Effector memory CD4-positive, alpha-beta T cell (primary cell): ENCODE results near the gene TNNT2.

Source experiments
- DNase-seq, 3 donors: peaks; one replicate each; pipeline ENCODE4 v3.0.0-alpha.2; 2020
- H3K27ac ChIP-seq: 2 replicates; pipeline ENCODE4 v1.7.0; 2013; ENCODE audit warnings: mild to moderate bottlenecking, low read length, moderate library complexity; ENCODE audit not compliant: insufficient read depth, poor library complexity, severe bottlenecking
- H3K27me3 ChIP-seq: replicated peaks from 2 replicates; pipeline ENCODE4 v1.7.0; 2013; ENCODE audit warnings: mild to moderate bottlenecking, low read length; ENCODE audit not compliant: insufficient read depth, control insufficient read depth, poor library complexity, severe bottlenecking
- H3K36me3 ChIP-seq: 2 replicates; pipeline ENCODE4 v1.7.0; 2013; ENCODE audit warnings: mild to moderate bottlenecking, low read length, moderate library complexity; ENCODE audit not compliant: control insufficient read depth, insufficient read depth
- H3K4me1 ChIP-seq: 2 replicates; pipeline ENCODE4 v1.7.0; 2013; ENCODE audit warnings: low read length, mild to moderate bottlenecking; ENCODE audit not compliant: control insufficient read depth, insufficient read depth, poor library complexity, severe bottlenecking
- H3K4me3 ChIP-seq: 2 replicates; pipeline ENCODE4 v1.7.0; 2013; ENCODE audit warnings: low read length, low read depth, mild to moderate bottlenecking; ENCODE audit not compliant: insufficient read depth, poor library complexity, severe bottlenecking
- H3K9me3 ChIP-seq: 2 replicates; pipeline ENCODE4 v1.7.0; 2013; ENCODE audit warnings: mild to moderate bottlenecking, low read length, moderate library complexity; ENCODE audit not compliant: control insufficient read depth

The TNNT2 gene

DNA sequence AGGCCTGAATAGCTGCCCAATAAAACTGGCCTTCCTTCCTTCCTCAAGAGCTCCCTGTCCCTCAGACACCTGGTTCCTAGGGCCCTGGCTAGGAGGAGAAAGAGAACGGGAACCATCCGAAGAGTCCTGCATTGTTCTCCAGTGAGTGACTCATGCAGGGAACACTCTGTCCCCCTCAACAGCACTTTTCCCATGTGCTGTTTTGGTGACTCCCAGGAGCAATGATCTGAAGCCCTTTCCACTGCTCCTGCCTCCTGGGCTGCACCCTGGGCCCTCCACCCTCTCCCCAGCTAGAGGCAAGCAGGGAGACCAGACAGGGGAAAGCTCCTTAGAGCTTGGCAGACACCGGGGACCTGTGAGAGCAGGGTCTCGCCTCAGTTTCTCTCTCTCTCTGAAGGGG is 18.9 kb downstream of the TNNT2 start:
- no peaks in the 10 kb centered on the region for H3K36me3 ChIP-seq
- no peak for DNase-seq
- no peaks in the 10 kb centered on the region for H3K27me3 ChIP-seq

GRCh38 chr1:201357636-201358348 is 19.7 kb downstream of the TNNT2 start:
- no peak overlapping the region for H3K4me3 ChIP-seq
- H3K27ac ChIP-seq = no peak overlapping the region
- no peak for DNase-seq
- H3K36me3 ChIP-seq = no peaks in the 10 kb centered on the region
- no peaks in the 10 kb centered on the region for H3K27me3 ChIP-seq
- H3K4me1 ChIP-seq = no peaks in the 10 kb centered on the region
- H3K9me3 ChIP-seq = no peaks in the 10 kb centered on the region

More for the DNA sequence above, 18.9 kb downstream of the TNNT2 start:
- H3K9me3 ChIP-seq = no peaks in the 10 kb centered on the region
- H3K4me1 ChIP-seq = no peaks in the 10 kb centered on the region
- H3K27ac ChIP-seq = no peak overlapping the region
- H3K4me3 ChIP-seq = no peak overlapping the region

GRCh38 chr1:201357211-201357610 is 20.3 kb downstream of the TNNT2 start:
- Histone ChIP-seq H3K27me3 (no peaks in the 10 kb centered on the region), H3K4me3 (no peak overlapping the region), H3K4me1 (no peaks in the 10 kb centered on the region), H3K36me3 (no peaks in the 10 kb centered on the region), H3K9me3 (no peaks in the 10 kb centered on the region), H3K27ac (no peak overlapping the region)
- no peak for DNase-seq

DNA sequence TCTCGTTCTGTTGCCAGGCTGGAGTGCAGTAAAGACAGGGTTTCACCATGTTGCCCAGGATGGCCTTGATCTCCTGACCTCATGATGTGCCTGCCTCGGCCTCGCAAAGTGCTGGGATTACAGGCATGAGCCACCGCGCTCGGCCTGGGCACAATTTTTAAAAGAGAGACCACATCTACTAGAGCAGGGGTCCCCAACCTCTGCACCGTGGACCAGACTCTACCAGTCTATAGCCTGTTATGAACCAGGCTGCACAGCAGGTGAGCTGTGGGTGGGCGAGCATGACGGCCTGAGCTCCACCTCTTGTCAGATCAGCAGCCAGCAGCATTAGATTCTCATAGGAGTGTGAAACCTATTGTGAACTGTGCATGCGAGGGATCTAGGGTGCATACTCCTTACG is 20.8 kb downstream of the TNNT2 start:
- Histone ChIP-seq H3K9me3 (no peaks in the 10 kb centered on the region), H3K27ac (no peak overlapping the region), H3K4me3 (no peak overlapping the region), H3K36me3 (no peaks in the 10 kb centered on the region), H3K27me3 (no peaks in the 10 kb centered on the region), H3K4me1 (no peaks in the 10 kb centered on the region)
- DNase-seq = no peak

DNA sequence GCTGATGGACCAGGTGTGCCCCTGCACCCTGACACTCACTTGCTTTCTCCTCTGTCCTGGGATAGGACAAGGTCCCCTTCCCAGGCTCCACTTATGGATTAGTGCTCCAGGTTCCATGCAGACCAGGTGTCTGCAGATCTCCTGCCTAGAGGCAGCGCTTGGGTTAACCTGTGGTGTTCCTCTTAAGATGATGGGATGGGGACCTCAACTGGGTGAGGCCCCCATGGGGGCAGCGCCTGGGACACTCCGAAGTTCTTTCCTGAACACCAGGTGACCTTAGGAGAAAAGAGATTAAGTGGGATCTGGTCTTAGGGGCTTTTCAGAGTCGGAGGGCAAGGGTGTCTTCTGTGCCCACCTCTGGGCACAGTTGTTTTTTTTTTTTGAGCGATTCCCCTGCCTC is 21.2 kb downstream of the TNNT2 start:
- Histone ChIP-seq H3K27ac (no peak overlapping the region), H3K4me3 (no peak overlapping the region), H3K4me1 (no peaks in the 10 kb centered on the region), H3K36me3 (no peaks in the 10 kb centered on the region), H3K27me3 (no peaks in the 10 kb centered on the region), H3K9me3 (no peaks in the 10 kb centered on the region)
- DNase-seq = no peak

DNA sequence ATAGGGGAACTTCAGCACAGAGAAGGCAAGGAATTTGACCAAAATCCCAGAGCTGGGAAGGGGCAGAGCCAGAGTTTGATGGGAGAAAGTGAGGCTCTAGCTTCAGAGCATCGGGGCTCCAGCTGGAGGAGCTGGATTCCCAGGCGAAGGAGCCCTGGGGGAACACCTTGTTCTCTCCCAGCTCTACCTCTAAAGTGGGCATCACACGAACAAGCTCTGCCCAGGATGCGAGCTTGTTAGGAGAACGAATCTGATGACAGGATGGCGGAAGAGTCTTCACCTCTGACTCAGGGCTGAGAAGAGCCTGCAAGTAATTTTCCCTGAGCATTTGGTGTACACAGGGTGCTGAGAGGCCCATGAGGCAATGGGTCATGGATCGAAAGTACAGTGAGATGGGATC is 22.0 kb downstream of the TNNT2 start:
- Histone ChIP-seq H3K4me1 (no peaks in the 10 kb centered on the region), H3K9me3 (no peaks in the 10 kb centered on the region), H3K27me3 (no peaks in the 10 kb centered on the region), H3K4me3 (no peak overlapping the region), H3K36me3 (no peaks in the 10 kb centered on the region), H3K27ac (no peak overlapping the region)
- no peak for DNase-seq

DNA sequence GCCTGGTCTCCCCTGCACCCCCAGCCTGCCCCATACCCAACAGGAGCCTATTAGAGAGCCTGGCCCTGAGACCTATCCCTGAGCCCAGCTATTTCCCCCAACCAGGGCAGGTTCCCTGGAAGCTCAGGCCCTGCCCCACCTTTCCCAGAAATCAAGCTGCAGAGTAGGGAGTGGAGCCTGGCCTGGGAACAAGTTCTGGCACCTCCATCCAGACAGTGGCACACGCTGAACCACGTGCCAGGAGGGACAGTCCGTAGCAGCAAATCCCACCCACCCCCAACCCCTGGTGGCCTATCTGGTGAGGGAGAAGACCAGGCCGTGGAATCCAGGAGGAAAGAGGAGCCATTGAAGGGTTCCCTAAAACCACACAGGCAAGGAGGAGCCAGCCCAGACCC is 22.6 kb downstream of the TNNT2 start:
- Histone ChIP-seq H3K4me3 (no peak overlapping the region), H3K27ac (no peak overlapping the region), H3K4me1 (no peaks in the 10 kb centered on the region), H3K36me3 (no peaks in the 10 kb centered on the region), H3K27me3 (no peaks in the 10 kb centered on the region), H3K9me3 (no peaks in the 10 kb centered on the region)
- no peak for DNase-seq

DNA sequence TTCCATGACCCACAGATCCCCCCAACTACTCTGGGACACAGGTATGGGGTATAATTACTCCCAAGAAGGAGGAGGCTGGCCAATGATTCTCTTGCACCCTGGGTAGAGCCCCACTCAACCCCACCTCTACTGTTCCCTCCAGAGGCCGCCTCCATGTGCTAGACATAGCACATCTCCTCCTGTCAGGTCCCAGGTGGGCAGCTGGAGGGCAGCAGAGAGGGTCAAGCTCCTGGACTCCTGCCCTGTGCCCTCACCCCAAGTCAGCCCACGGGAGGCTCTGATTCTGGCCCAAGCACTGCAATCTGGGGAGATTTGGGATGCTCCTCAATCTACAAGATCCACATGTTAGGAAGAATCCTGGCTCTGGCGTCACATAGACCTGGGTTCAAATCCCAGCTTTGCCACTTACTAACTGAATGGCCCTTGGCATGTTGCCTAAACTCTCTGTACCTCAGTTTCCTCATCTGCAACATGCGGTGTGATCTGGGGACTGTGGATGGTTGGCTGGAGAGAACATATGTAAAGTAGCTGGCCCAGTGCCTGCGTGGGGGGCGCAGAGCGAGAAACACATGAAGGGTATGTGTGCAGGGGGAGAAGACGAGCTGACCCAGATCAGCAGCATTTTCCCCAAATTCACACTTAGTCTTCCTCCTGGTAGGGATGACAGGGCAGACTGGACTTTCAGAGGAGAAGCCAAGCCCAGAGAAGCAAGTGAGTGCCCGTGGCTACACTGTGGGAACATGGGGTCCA is 23.2 kb downstream of the TNNT2 start:
- no peak overlapping the region for H3K27ac ChIP-seq
- H3K36me3 ChIP-seq = no peaks in the 10 kb centered on the region
- H3K27me3 ChIP-seq = no peaks in the 10 kb centered on the region
- no peaks in the 10 kb centered on the region for H3K9me3 ChIP-seq
- H3K4me1 ChIP-seq = no peaks in the 10 kb centered on the region
- no peak overlapping the region for H3K4me3 ChIP-seq
- DNase-seq = no peak

DNA sequence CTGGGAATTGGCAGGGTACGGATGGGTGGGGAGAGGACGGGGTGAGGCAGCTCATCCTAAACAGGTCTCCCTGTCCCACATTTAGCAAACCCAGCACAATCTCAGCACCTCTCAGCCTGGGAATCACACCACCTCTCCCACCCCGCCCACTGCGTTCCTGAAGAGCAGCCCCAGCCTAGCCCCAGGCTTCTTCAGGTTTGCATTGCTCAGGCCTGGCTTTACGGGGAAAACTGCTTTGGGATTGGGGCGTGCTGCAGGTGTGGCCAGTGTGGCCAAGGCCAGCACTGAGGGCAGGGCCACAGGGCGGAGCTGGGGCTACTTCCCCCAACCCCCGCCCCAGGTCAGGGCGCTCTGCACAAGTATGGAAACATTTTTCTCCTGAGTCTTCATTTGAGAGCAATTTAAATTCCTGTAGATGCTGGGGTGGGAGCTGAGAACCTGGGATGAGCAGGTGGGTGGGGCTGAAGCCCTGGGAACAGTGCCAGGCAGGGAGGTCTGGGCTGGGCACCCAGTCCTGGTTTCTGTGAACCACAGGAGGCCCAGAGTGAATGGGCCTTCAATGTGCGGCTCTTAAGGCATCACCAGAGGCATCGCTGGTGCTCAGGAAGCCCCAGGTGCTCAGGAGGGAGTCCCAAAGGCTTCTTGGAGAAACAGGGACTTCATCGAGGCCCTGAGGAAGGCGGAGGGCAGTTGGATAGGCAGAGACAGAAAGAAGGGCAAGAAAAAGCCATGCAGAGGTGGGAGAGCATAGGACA is 24.1 kb downstream of the TNNT2 start:
- Histone ChIP-seq H3K36me3 (no peaks in the 10 kb centered on the region), H3K4me1 (no peaks in the 10 kb centered on the region), H3K4me3 (no peak overlapping the region), H3K27ac (no peak overlapping the region), H3K9me3 (no peaks in the 10 kb centered on the region), H3K27me3 (no peaks in the 10 kb centered on the region)
- no peak for DNase-seq

- Histone ChIP-seq H3K27ac (no peak overlapping the region), H3K36me3 (no peaks in the 10 kb centered on the region), H3K4me1 (no peaks in the 10 kb centered on the region)
Measured at GRCh38 chr1:201351617-201352016, 25.9 kb downstream of the TNNT2 start.

More at GRCh38 chr1:201351617-201352016, 25.9 kb downstream of the TNNT2 start:
- Histone ChIP-seq H3K9me3 (no peaks in the 10 kb centered on the region), H3K27me3 (no peaks in the 10 kb centered on the region), H3K4me3 (no peak overlapping the region)
- no peak for DNase-seq
